CD14-positive monocyte (primary cell): ENCODE results near the gene TMEM45B. TPM values are rescaled to one million over a fixed set of nuclear protein-coding genes. Genes with fewer than 3 reads are reported as not detected.
"Not testable (repeated sequence)": the region's sequence is repeated elsewhere in the genome, so short reads cannot be mapped to it uniquely, and the experiment has no call there.

Source experiments
- DNase-seq, 3 donors: peaks; one replicate each; pipeline ENCODE4 v3.0.0-alpha.2; 2011 to 2022
- H2AFZ ChIP-seq: 2 replicates; pipeline ENCODE4 v1.6.0; 2012; ENCODE audit warnings: mild to moderate bottlenecking, low read depth, low read length, inconsistent platforms; ENCODE audit not compliant: insufficient read depth, poor library complexity, severe bottlenecking
- H3K27ac ChIP-seq, 2 donors: 1 replicate in 1 of 2; 2 replicates in 1 of 2; pipeline ENCODE4 v1.5.1; 2012 to 2013; ENCODE audit warnings: low read length in 2 of 2, control low read depth in 1 of 2, inconsistent platforms in 1 of 2, low read depth in 1 of 2, mild to moderate bottlenecking in 1 of 2
- H3K27me3 ChIP-seq, 2 donors: one replicate each; pipeline versions ENCODE4 v1.6.0 to v1.6.1; 2011 to 2013; ENCODE audit warnings: low read length in 2 of 2; ENCODE audit not compliant: control insufficient read depth in 2 of 2, insufficient read depth in 2 of 2
- H3K36me3 ChIP-seq, 2 donors: replicated peaks in 1 of 2; 1 replicate in 1 of 2; 2 replicates in 1 of 2; pipeline versions ENCODE4 v1.5.1 to v1.6.1; 2012 to 2013; ENCODE audit warnings: low read length in 2 of 2, control low read depth in 1 of 2, inconsistent platforms in 1 of 2, mild to moderate bottlenecking in 1 of 2; ENCODE audit not compliant: insufficient read depth in 2 of 2, control insufficient read depth in 1 of 2
- H3K4me1 ChIP-seq, 2 donors: 1 replicate in 1 of 2; 2 replicates in 1 of 2; pipeline versions ENCODE4 v1.5.1 to v1.6.1; 2012 to 2013; ENCODE audit warnings: low read length in 2 of 2, control low read depth in 1 of 2, inconsistent platforms in 1 of 2, mild to moderate bottlenecking in 1 of 2, moderate library complexity in 1 of 2; ENCODE audit not compliant: insufficient read depth in 2 of 2, control insufficient read depth in 1 of 2
- H3K4me2 ChIP-seq: replicated peaks from 2 replicates; pipeline ENCODE3; 2012; ENCODE audit warnings: low read length, moderate library complexity, mild to moderate bottlenecking; ENCODE audit not compliant: poor library complexity, severe bottlenecking; ENCODE audit errors: extremely low read depth
- H3K4me3 ChIP-seq, 3 experiments: fragments of 200-600 bp in 1 of 3; sonication (generic) in 1 of 3; replicated peaks in 1 of 3; 1 replicate in 2 of 3; 2 replicates in 1 of 3; pipeline ENCODE4 v1.5.1; 2011 to 2013; ENCODE audit warnings: low read length in 3 of 3, mild to moderate bottlenecking in 3 of 3, control low read depth in 2 of 3, low read depth in 2 of 3, inconsistent platforms in 1 of 3, moderate library complexity in 1 of 3
- H3K79me2 ChIP-seq: 2 replicates; pipeline ENCODE4 v1.6.0; 2012; ENCODE audit warnings: mild to moderate bottlenecking, control low read depth, inconsistent platforms, low read length, moderate library complexity; ENCODE audit not compliant: insufficient read depth
- H3K9ac ChIP-seq: 2 replicates; pipeline ENCODE4 v1.6.0; 2017; ENCODE audit warnings: low read length, mild to moderate bottlenecking; ENCODE audit not compliant: insufficient read depth, poor library complexity, severe bottlenecking
- H3K9me3 ChIP-seq, 2 donors: replicated peaks in 1 of 2; 1 replicate in 1 of 2; 2 replicates in 1 of 2; pipeline versions ENCODE4 v1.5.1 to v1.6.1; 2012 to 2013; ENCODE audit warnings: low read length in 2 of 2, control low read depth in 1 of 2; ENCODE audit not compliant: control insufficient read depth in 1 of 2, insufficient read depth in 1 of 2
- H4K20me1 ChIP-seq: 2 replicates; pipeline ENCODE4 v1.6.0; 2012; ENCODE audit warnings: mild to moderate bottlenecking, low read length, control low read depth, moderate library complexity; ENCODE audit not compliant: insufficient read depth
- H3K27ac Mint-ChIP-seq, 7 donors: one replicate each; pipeline ENCODE4 v1.8.0; 2020; ENCODE audit warnings: mild to moderate bottlenecking in 7 of 7, mixed read lengths in 7 of 7, moderate library complexity in 6 of 7, inconsistent platforms in 2 of 7
- H3K27me3 Mint-ChIP-seq, 3 donors: one replicate each; pipeline ENCODE4 v1.8.0; 2021 to 2022; ENCODE audit warnings: low read depth in 3 of 3, mild to moderate bottlenecking in 3 of 3, mixed read lengths in 3 of 3, moderate library complexity in 3 of 3, inconsistent platforms in 1 of 3
- H3K36me3 Mint-ChIP-seq, 2 donors: one replicate each; pipeline ENCODE4 v1.8.0; 2020; ENCODE audit warnings: mixed read lengths in 2 of 2, inconsistent platforms in 1 of 2, mild to moderate bottlenecking in 1 of 2
- H3K4me1 Mint-ChIP-seq: one replicate; pipeline ENCODE4 v1.8.0; 2020; ENCODE audit warnings: mild to moderate bottlenecking, mixed read lengths
- H3K4me3 Mint-ChIP-seq, 2 donors: one replicate each; pipeline ENCODE4 v1.8.0; 2020; ENCODE audit warnings: mild to moderate bottlenecking in 2 of 2, mixed read lengths in 2 of 2, moderate library complexity in 1 of 2
- H3K9me3 Mint-ChIP-seq, 7 donors: one replicate each; pipeline ENCODE4 v1.8.0; 2020 to 2022; ENCODE audit warnings: mixed read lengths in 7 of 7, mild to moderate bottlenecking in 6 of 7, moderate library complexity in 6 of 7, inconsistent platforms in 2 of 7
- WGBS: methylation state at CpG from one replicate; pipeline ENCODE4 v1.1.5; 2013; ENCODE audit warnings: missing lambda C conversion rate; ENCODE audit not compliant: insufficient coverage; 5-methylcytosine and 5-hydroxymethylcytosine counted together
- intact Hi-C, 2 donors: fragments of 100-400 bp; cut with micrococcal nuclease; formaldehyde crosslinking; loops; one replicate each; pipeline versions ENCODE4 v1.15.0 to v1.15.1; 2023
- polyA plus RNA-seq, 3 donors: library from polyadenylated mRNA; depleted of rRNA in 1 of 3; unstranded in 2 of 3; stranded (reverse) in 1 of 3; fragments of 300-500 nt in 2 of 3; fragments of >200 nt in 1 of 3; fragmentation: Illumina TruSeq in 2 of 3; gene quantifications; 1 replicate in 2 of 3; 2 replicates in 1 of 3; pipeline ENCODE4 v1.2.3, GENCODE V29; 2012 to 2021
- TF ChIP-seq, protein P1 (sequence below): fragments of 200-600 bp; IDR thresholded peaks from one replicate; pipeline ENCODE4 v1.8.0; 2022; ENCODE audit warnings: antibody characterized with exemption, mild to moderate bottlenecking

TMEM45B gene
- polyA plus RNA-seq, 3 donors: 0.24 to 1.7 (median 0.56) TPM

DNA sequence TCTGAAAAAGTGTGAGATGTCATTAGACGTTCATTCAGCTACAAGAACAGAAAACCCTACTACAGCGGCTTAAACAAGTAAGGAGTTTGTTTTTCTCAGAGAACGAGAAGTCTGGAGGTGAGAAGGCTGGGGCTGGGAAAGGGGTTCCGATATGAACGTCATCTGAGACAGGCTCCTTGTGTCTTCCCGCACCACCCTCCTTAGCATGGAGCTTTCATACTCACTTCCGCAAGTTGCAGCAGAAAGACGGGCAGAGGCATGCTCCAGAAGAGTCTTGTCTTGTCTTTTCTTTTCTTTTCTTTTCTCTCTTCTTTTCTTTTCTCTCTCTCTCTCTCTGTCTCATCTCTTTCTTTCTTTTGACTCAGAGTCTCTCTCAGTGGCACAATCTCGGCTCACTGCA lies 3.6 kb downstream of the TMEM45B start:
- no peak overlapping the region for H3K9ac ChIP-seq
- H3K27ac Mint-ChIP-seq: peak overlapping the region in 1 of 7 donors; percentile 19
- intact Hi-C loops: no loop called here
- H3K4me3 Mint-ChIP-seq: peak overlapping the region in 1 of 2 donors; percentile 24
- peaks cover 22 to 38% (median 35%) of the 10 kb centered on the region in 3 donors for H3K27me3 Mint-ChIP-seq
- H3K9me3 ChIP-seq: peaks cover 11 to 13% of the 10 kb centered on the region in 2 donors
- no peaks in the 10 kb centered on the region for H4K20me1 ChIP-seq
- peaks cover 27 to 40% of the 10 kb centered on the region in 2 donors for H3K4me1 ChIP-seq
- H3K36me3 ChIP-seq: no peaks in the 10 kb centered on the region
- H2AFZ ChIP-seq: no peak overlapping the region
- no peak overlapping the region for H3K4me3 ChIP-seq
- H3K27me3 ChIP-seq: peaks cover 7 to 26% of the 10 kb centered on the region in 2 donors
- TF ChIP-seq, protein P1, sequence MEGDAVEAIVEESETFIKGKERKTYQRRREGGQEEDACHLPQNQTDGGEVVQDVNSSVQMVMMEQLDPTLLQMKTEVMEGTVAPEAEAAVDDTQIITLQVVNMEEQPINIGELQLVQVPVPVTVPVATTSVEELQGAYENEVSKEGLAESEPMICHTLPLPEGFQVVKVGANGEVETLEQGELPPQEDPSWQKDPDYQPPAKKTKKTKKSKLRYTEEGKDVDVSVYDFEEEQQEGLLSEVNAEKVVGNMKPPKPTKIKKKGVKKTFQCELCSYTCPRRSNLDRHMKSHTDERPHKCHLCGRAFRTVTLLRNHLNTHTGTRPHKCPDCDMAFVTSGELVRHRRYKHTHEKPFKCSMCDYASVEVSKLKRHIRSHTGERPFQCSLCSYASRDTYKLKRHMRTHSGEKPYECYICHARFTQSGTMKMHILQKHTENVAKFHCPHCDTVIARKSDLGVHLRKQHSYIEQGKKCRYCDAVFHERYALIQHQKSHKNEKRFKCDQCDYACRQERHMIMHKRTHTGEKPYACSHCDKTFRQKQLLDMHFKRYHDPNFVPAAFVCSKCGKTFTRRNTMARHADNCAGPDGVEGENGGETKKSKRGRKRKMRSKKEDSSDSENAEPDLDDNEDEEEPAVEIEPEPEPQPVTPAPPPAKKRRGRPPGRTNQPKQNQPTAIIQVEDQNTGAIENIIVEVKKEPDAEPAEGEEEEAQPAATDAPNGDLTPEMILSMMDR: no peak
- peaks cover 4 to 17% of the 10 kb centered on the region in 2 donors for H3K36me3 Mint-ChIP-seq
- no peaks in the 10 kb centered on the region for H3K79me2 ChIP-seq
- 84% methylated on average over 6 of the region's 9 CpGs for WGBS
- H3K4me1 Mint-ChIP-seq: peaks cover 36% of the 10 kb centered on the region
- peaks cover 5 to 26% (median 22%) of the 10 kb centered on the region in 7 donors for H3K9me3 Mint-ChIP-seq
- no peak overlapping the region for H3K4me2 ChIP-seq
- no peak for DNase-seq
- no peak overlapping the region for H3K27ac ChIP-seq

DNA sequence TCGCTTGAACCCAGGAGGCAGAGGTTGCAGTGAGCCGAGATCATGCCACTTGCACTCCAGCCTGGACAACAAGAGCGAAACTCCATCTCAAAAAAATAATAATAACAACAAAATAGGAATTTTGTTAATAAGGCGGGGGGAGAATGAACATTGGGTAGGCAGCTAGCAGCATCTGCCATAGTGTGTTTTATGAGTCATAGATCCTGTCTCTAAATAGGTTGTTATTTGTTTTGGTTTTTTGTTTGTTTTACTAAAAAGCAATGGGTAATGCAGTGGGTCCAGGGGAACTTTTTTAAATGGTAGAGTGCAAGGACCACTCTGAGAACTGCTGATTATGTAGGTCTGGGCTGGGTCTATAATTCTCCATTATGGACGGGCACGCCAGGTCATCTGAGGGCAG lies 4.6 kb downstream of the TMEM45B start:
- WGBS: 100% methylated on average over 3 of the region's 6 CpGs

DNA sequence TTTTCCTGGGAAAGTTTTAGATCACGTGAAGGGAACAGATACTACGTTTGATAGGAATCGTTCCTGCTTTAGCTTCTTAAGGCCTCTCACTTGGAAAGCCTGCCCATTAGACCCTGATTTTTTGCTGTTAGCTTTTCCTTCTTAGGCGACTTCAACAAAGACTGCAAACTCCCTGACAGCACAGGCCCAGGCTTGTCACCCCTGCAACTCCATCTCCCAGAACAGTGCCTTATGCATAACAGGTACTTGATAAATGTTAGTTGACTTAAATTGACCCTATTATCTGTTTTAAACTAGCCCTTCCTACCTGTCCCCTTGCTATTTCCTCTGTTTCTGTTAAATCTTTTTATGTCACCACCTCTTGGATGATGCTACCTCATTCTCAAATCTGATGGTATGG lies 7.6 kb downstream of the TMEM45B start:
- H3K27ac ChIP-seq, H3K4me2 ChIP-seq, H3K4me3 Mint-ChIP-seq, H4K20me1 ChIP-seq, H2AFZ ChIP-seq, H3K36me3 Mint-ChIP-seq, H3K79me2 ChIP-seq, H3K9me3 ChIP-seq, H3K27ac Mint-ChIP-seq, H3K9me3 Mint-ChIP-seq, DNase-seq, H3K4me3 ChIP-seq, intact Hi-C loops, H3K36me3 ChIP-seq, H3K9ac ChIP-seq, H3K27me3 ChIP-seq, H3K27me3 Mint-ChIP-seq: not testable (repeated sequence)
- 100% methylated on average over 2 of the region's 4 CpGs for WGBS
- H3K4me1 Mint-ChIP-seq: peaks cover 24% of the 10 kb centered on the region
- peaks cover 39 to 52% of the 10 kb centered on the region in 2 donors for H3K4me1 ChIP-seq

More for the DNA sequence above, 4.6 kb downstream of the TMEM45B start:
- H3K36me3 ChIP-seq, H3K4me3 Mint-ChIP-seq, H2AFZ ChIP-seq, H3K79me2 ChIP-seq, DNase-seq, H3K4me2 ChIP-seq, H3K9me3 ChIP-seq, H3K27ac ChIP-seq, H3K4me3 ChIP-seq, intact Hi-C loops, H3K9ac ChIP-seq, H4K20me1 ChIP-seq: not testable (repeated sequence)
- peaks cover 36% of the 10 kb centered on the region for H3K4me1 Mint-ChIP-seq
- H3K27ac Mint-ChIP-seq: peak overlapping the region in 1 of 7 donors; percentile 50
- peaks cover 3 to 16% of the 10 kb centered on the region in 2 donors for H3K27me3 ChIP-seq
- H3K27me3 Mint-ChIP-seq: peaks cover 12 to 28% (median 25%) of the 10 kb centered on the region in 3 donors
- peaks cover 37 to 50% of the 10 kb centered on the region in 2 donors for H3K4me1 ChIP-seq
- peaks cover 0 to 11% of the 10 kb centered on the region in 2 donors for H3K36me3 Mint-ChIP-seq
- H3K9me3 Mint-ChIP-seq: peaks cover 0 to 17% (median 12%) of the 10 kb centered on the region in 7 donors

DNA sequence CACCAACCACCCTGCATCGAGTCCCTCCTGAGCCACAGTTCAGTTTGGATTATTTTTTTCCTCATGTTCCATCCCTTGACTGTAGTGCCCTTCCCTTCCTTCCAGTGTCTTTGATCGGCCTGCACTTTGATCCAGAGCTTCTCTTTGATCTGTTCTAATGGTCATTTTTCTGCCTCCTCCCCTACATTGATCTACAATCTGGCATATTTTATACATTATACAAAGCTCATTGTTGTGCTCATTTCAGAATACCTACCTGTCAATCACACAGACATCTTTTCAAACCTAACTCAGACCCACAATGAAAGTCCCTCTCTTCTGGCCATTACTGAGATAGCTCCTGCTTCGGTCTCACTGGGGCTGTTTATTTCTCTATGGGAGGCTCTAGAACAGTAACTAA lies 8.2 kb downstream of the TMEM45B start:
- H3K27ac Mint-ChIP-seq, H3K4me2 ChIP-seq, H3K9ac ChIP-seq, H3K27me3 ChIP-seq, intact Hi-C loops, H3K27ac ChIP-seq, DNase-seq, H3K4me3 ChIP-seq, H3K79me2 ChIP-seq, H3K9me3 Mint-ChIP-seq, H2AFZ ChIP-seq, H3K27me3 Mint-ChIP-seq, H3K9me3 ChIP-seq, H3K4me3 Mint-ChIP-seq, H3K36me3 ChIP-seq, H4K20me1 ChIP-seq, H3K36me3 Mint-ChIP-seq: not testable (repeated sequence)
- WGBS: 100% methylated on average over 1 of the region's 3 CpGs
- H3K4me1 ChIP-seq: peaks cover 40 to 52% of the 10 kb centered on the region in 2 donors
- peaks cover 23% of the 10 kb centered on the region for H3K4me1 Mint-ChIP-seq
